HL-60 (cell line): ENCODE measurements around the gene NOD2.

Experiments
- CTCF ChIP-seq: IDR thresholded peaks from one replicate; pipeline ENCODE4 v1.5.1; 2011; ENCODE audit warnings: low read length, control low read depth, inconsistent platforms; ENCODE audit not compliant: insufficient read depth
- POLR2AphosphoS5 ChIP-seq: IDR thresholded peaks from 2 replicates; pipeline ENCODE4 v1.6.1; 2012; ENCODE audit warnings: low read depth

DNA sequence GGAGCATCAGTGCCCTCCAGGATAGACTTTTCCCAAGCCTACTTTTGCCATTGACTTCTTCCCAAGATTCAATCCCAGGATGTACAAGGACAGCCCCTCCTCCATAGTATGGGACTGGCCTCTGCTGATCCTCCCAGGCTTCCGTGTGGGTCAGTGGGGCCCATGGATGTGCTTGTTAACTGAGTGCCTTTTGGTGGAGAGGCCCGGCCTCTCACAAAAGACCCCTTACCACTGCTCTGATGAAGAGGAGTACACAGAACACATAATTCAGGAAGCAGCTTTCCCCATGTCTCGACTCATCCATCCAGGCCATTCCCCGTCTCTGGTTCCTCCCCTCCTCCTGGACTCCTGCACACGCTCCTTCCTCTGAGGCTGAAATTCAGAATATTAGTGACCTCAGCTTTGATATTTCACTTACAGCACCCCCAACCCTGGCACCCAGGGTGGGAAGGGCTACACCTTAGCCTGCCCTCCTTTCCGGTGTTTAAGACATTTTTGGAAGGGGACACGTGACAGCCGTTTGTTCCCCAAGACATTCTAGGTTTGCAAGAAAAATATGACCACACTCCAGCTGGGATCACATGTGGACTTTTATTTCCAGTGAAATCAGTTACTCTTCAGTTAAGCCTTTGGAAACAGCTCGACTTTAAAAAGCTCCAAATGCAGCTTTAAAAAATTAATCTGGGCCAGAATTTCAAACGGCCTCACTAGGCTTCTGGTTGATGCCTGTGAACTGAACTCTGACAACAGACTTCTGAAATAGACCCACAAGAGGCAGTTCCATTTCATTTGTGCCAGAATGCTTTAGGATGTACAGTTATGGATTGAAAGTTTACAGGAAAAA is 38.8 kb downstream of the NOD2 start:
- TF ChIP-seq CTCF (no peak), POLR2AphosphoS5 (no peak)
